Measurements from ENCODE around the gene PTPN21. TPM values are rescaled to one million over a fixed set of nuclear protein-coding genes. Genes with fewer than 3 reads are reported as not detected.

Gene PTPN21
- total RNA-seq: 5.8 and 10.5 TPM in 2 replicates

GRCh38 chr14:88554457-88555286, at the start of gene PTPN21:
PTPN21 (minus strand) TSS chr14:88555007; CDS start chr14:88550417, 4,590 bp downstream.

GRCh38 chr14:88562831-88563686, 8.3 kb upstream of the PTPN21 start, which contains the start of gene ZC3H14:
ZC3H14 (plus strand) TSS chr14:88563037; CDS start chr14:88563134, 97 bp downstream.

Other genes with a start within 250 kb of the PTPN21 start
- not detected in 2 replicates for gene KCNK10, start 231.7 kb downstream of the PTPN21 start, total RNA-seq
- 9.5 and 9.6 TPM in 2 replicates for gene SPATA7, start 169.3 kb downstream of the PTPN21 start, total RNA-seq
- 45.6 and 50.5 TPM in 2 replicates for gene ZC3H14, start 8.0 kb upstream of the PTPN21 start, total RNA-seq
- under 0.01 TPM in 1 of 2 replicates, not detected in the other for gene EML5, start 237.9 kb upstream of the PTPN21 start, total RNA-seq